CD14-positive monocyte (primary cell): ENCODE results near the gene PINK1. TPM values are rescaled to one million over a fixed set of nuclear protein-coding genes. Genes with fewer than 3 reads are reported as not detected.

Source experiments
- DNase-seq, 3 donors: peaks; one replicate each; pipeline ENCODE4 v3.0.0-alpha.2; 2011 to 2022
- H2AFZ ChIP-seq: 2 replicates; pipeline ENCODE4 v1.6.0; 2012; ENCODE audit warnings: mild to moderate bottlenecking, low read depth, low read length, inconsistent platforms; ENCODE audit not compliant: insufficient read depth, poor library complexity, severe bottlenecking
- H3K27ac ChIP-seq, 2 donors: 1 replicate in 1 of 2; 2 replicates in 1 of 2; pipeline ENCODE4 v1.5.1; 2012 to 2013; ENCODE audit warnings: low read length in 2 of 2, control low read depth in 1 of 2, inconsistent platforms in 1 of 2, low read depth in 1 of 2, mild to moderate bottlenecking in 1 of 2
- H3K27me3 ChIP-seq, 2 donors: one replicate each; pipeline versions ENCODE4 v1.6.0 to v1.6.1; 2011 to 2013; ENCODE audit warnings: low read length in 2 of 2; ENCODE audit not compliant: control insufficient read depth in 2 of 2, insufficient read depth in 2 of 2
- H3K36me3 ChIP-seq, 2 donors: replicated peaks in 1 of 2; 1 replicate in 1 of 2; 2 replicates in 1 of 2; pipeline versions ENCODE4 v1.5.1 to v1.6.1; 2012 to 2013; ENCODE audit warnings: low read length in 2 of 2, control low read depth in 1 of 2, inconsistent platforms in 1 of 2, mild to moderate bottlenecking in 1 of 2; ENCODE audit not compliant: insufficient read depth in 2 of 2, control insufficient read depth in 1 of 2
- H3K4me1 ChIP-seq, 2 donors: 1 replicate in 1 of 2; 2 replicates in 1 of 2; pipeline versions ENCODE4 v1.5.1 to v1.6.1; 2012 to 2013; ENCODE audit warnings: low read length in 2 of 2, control low read depth in 1 of 2, inconsistent platforms in 1 of 2, mild to moderate bottlenecking in 1 of 2, moderate library complexity in 1 of 2; ENCODE audit not compliant: insufficient read depth in 2 of 2, control insufficient read depth in 1 of 2
- H3K4me2 ChIP-seq: replicated peaks from 2 replicates; pipeline ENCODE3; 2012; ENCODE audit warnings: low read length, moderate library complexity, mild to moderate bottlenecking; ENCODE audit not compliant: poor library complexity, severe bottlenecking; ENCODE audit errors: extremely low read depth
- H3K4me3 ChIP-seq, 3 experiments: fragments of 200-600 bp in 1 of 3; sonication (generic) in 1 of 3; replicated peaks in 1 of 3; 1 replicate in 2 of 3; 2 replicates in 1 of 3; pipeline ENCODE4 v1.5.1; 2011 to 2013; ENCODE audit warnings: low read length in 3 of 3, mild to moderate bottlenecking in 3 of 3, control low read depth in 2 of 3, low read depth in 2 of 3, inconsistent platforms in 1 of 3, moderate library complexity in 1 of 3
- H3K79me2 ChIP-seq: 2 replicates; pipeline ENCODE4 v1.6.0; 2012; ENCODE audit warnings: mild to moderate bottlenecking, control low read depth, inconsistent platforms, low read length, moderate library complexity; ENCODE audit not compliant: insufficient read depth
- H3K9ac ChIP-seq: 2 replicates; pipeline ENCODE4 v1.6.0; 2017; ENCODE audit warnings: low read length, mild to moderate bottlenecking; ENCODE audit not compliant: insufficient read depth, poor library complexity, severe bottlenecking
- H3K9me3 ChIP-seq, 2 donors: replicated peaks in 1 of 2; 1 replicate in 1 of 2; 2 replicates in 1 of 2; pipeline versions ENCODE4 v1.5.1 to v1.6.1; 2012 to 2013; ENCODE audit warnings: low read length in 2 of 2, control low read depth in 1 of 2; ENCODE audit not compliant: control insufficient read depth in 1 of 2, insufficient read depth in 1 of 2
- H4K20me1 ChIP-seq: 2 replicates; pipeline ENCODE4 v1.6.0; 2012; ENCODE audit warnings: mild to moderate bottlenecking, low read length, control low read depth, moderate library complexity; ENCODE audit not compliant: insufficient read depth
- H3K27ac Mint-ChIP-seq, 7 donors: one replicate each; pipeline ENCODE4 v1.8.0; 2020; ENCODE audit warnings: mild to moderate bottlenecking in 7 of 7, mixed read lengths in 7 of 7, moderate library complexity in 6 of 7, inconsistent platforms in 2 of 7
- H3K27me3 Mint-ChIP-seq, 3 donors: one replicate each; pipeline ENCODE4 v1.8.0; 2021 to 2022; ENCODE audit warnings: low read depth in 3 of 3, mild to moderate bottlenecking in 3 of 3, mixed read lengths in 3 of 3, moderate library complexity in 3 of 3, inconsistent platforms in 1 of 3
- H3K36me3 Mint-ChIP-seq, 2 donors: one replicate each; pipeline ENCODE4 v1.8.0; 2020; ENCODE audit warnings: mixed read lengths in 2 of 2, inconsistent platforms in 1 of 2, mild to moderate bottlenecking in 1 of 2
- H3K4me1 Mint-ChIP-seq: one replicate; pipeline ENCODE4 v1.8.0; 2020; ENCODE audit warnings: mild to moderate bottlenecking, mixed read lengths
- H3K4me3 Mint-ChIP-seq, 2 donors: one replicate each; pipeline ENCODE4 v1.8.0; 2020; ENCODE audit warnings: mild to moderate bottlenecking in 2 of 2, mixed read lengths in 2 of 2, moderate library complexity in 1 of 2
- H3K9me3 Mint-ChIP-seq, 7 donors: one replicate each; pipeline ENCODE4 v1.8.0; 2020 to 2022; ENCODE audit warnings: mixed read lengths in 7 of 7, mild to moderate bottlenecking in 6 of 7, moderate library complexity in 6 of 7, inconsistent platforms in 2 of 7
- WGBS: methylation state at CpG from one replicate; pipeline ENCODE4 v1.1.5; 2013; ENCODE audit warnings: missing lambda C conversion rate; ENCODE audit not compliant: insufficient coverage; 5-methylcytosine and 5-hydroxymethylcytosine counted together
- intact Hi-C, 2 donors: fragments of 100-400 bp; cut with micrococcal nuclease; formaldehyde crosslinking; loops; one replicate each; pipeline versions ENCODE4 v1.15.0 to v1.15.1; 2023
- polyA plus RNA-seq, 3 donors: library from polyadenylated mRNA; depleted of rRNA in 1 of 3; unstranded in 2 of 3; stranded (reverse) in 1 of 3; fragments of 300-500 nt in 2 of 3; fragments of >200 nt in 1 of 3; fragmentation: Illumina TruSeq in 2 of 3; gene quantifications; 1 replicate in 2 of 3; 2 replicates in 1 of 3; pipeline ENCODE4 v1.2.3, GENCODE V29; 2012 to 2021
- TF ChIP-seq, protein P1 (sequence below): fragments of 200-600 bp; IDR thresholded peaks from one replicate; pipeline ENCODE4 v1.8.0; 2022; ENCODE audit warnings: antibody characterized with exemption, mild to moderate bottlenecking

PINK1 gene
- polyA plus RNA-seq, 3 donors: 21.6 to 32.7 (median 24.0) TPM

DNA sequence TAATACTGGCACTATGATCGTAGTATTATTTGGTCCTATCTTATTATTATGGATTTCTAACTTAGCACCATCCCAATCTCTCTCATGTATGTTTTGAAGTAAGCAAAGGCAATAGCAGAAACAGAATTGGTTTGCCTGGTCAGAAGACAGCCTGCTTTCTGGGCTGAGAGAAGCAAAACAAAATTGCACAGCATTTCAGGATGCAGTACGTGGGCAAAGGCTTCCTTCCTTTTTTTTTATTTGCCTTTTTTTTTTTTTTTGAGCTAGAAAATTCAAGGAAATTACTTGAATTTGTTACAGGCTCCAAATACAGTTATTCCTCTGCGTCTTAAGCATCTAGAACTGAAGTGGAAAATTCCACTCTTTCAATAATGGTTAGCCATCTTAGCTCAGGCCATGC, 35.6 kb upstream of the PINK1 start:
- peaks cover 27% of the 10 kb centered on the region for H4K20me1 ChIP-seq
- H3K9me3 ChIP-seq: no peaks in the 10 kb centered on the region
- H3K27ac ChIP-seq: peak overlapping the region; percentile 58 to 87
- intact Hi-C loops: no loop called here
- Mint-ChIP-seq H3K4me1 (peaks cover 87% of the 10 kb centered on the region), H3K27me3 (peaks cover 0 to 1% (median 0%) of the 10 kb centered on the region in 3 donors), H3K27ac (peak overlapping the region; percentile 82 to 93 (median 91)), H3K9me3 (peaks cover 0 to 2% (median 0%) of the 10 kb centered on the region in 7 donors), H3K36me3 (peaks cover 52 to 73% of the 10 kb centered on the region in 2 donors), H3K4me3 (peak overlapping the region; percentile 60 to 66)
- TF ChIP-seq, protein P1, sequence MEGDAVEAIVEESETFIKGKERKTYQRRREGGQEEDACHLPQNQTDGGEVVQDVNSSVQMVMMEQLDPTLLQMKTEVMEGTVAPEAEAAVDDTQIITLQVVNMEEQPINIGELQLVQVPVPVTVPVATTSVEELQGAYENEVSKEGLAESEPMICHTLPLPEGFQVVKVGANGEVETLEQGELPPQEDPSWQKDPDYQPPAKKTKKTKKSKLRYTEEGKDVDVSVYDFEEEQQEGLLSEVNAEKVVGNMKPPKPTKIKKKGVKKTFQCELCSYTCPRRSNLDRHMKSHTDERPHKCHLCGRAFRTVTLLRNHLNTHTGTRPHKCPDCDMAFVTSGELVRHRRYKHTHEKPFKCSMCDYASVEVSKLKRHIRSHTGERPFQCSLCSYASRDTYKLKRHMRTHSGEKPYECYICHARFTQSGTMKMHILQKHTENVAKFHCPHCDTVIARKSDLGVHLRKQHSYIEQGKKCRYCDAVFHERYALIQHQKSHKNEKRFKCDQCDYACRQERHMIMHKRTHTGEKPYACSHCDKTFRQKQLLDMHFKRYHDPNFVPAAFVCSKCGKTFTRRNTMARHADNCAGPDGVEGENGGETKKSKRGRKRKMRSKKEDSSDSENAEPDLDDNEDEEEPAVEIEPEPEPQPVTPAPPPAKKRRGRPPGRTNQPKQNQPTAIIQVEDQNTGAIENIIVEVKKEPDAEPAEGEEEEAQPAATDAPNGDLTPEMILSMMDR: no peak
- DNase-seq: peak; percentile 25 to 54 (median 42)
- WGBS: no CpG with 5 or more reads among the region's 3 CpGs
- peaks cover 89% of the 10 kb centered on the region for H3K79me2 ChIP-seq
- H3K4me2 ChIP-seq: peak overlapping the region; percentile 74
- H3K27me3 ChIP-seq: no peaks in the 10 kb centered on the region
- H2AFZ ChIP-seq: no peak overlapping the region
- peaks cover 26 to 54% of the 10 kb centered on the region in 2 donors for H3K36me3 ChIP-seq
- H3K4me1 ChIP-seq: peaks cover 61 to 84% of the 10 kb centered on the region in 2 donors
- H3K9ac ChIP-seq: peak overlapping the region; percentile 1
- H3K4me3 ChIP-seq: peak overlapping the region in 1 of 3 experiments; percentile 67

DNA sequence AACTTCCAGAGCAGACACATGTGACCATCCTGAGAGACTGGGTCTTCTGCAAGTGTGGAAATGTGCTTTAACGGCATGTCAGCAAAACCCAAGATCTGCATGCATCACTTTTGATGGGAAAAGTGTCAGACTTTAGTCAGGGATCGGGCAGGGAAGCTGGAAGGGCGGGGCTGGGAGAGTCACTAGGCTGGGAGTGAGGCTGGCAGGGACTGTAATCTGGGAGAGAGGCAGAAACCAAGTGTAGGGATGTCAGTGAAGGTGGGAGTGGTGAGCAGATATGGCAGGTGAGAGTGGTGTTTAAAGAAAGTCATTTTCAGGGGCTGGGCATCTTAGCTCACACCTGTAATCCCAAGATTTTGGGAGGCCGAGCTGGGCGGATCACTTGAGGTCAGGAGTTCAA, 33.1 kb upstream of the PINK1 start:
- H3K9me3 Mint-ChIP-seq: peaks cover 0 to 5% (median 0%) of the 10 kb centered on the region in 7 donors
- peaks cover 2 to 32% of the 10 kb centered on the region in 2 donors for H3K36me3 ChIP-seq
- peaks cover 27% of the 10 kb centered on the region for H4K20me1 ChIP-seq
- peaks cover 77 to 95% of the 10 kb centered on the region in 2 donors for H3K4me1 ChIP-seq
- intact Hi-C loops: no loop called here
- TF ChIP-seq, protein P1: no peak
- H3K4me1 Mint-ChIP-seq: peaks cover 89% of the 10 kb centered on the region
- peak overlapping the region in 1 of 2 donors; percentile 27 for H3K27ac ChIP-seq
- H3K27me3 Mint-ChIP-seq: peaks cover 0 to 1% (median 0%) of the 10 kb centered on the region in 3 donors
- H3K27ac Mint-ChIP-seq: peak overlapping the region in 4 of 7 donors; percentile 47 to 77 (median 60)
- H3K79me2 ChIP-seq: peaks cover 80% of the 10 kb centered on the region
- no peak overlapping the region for H3K9ac ChIP-seq
- peaks cover 43 to 65% of the 10 kb centered on the region in 2 donors for H3K36me3 Mint-ChIP-seq
- H3K4me3 Mint-ChIP-seq: no peak overlapping the region
- no peak for DNase-seq
- peaks cover 0 to 3% of the 10 kb centered on the region in 2 donors for H3K9me3 ChIP-seq
- H3K27me3 ChIP-seq: no peaks in the 10 kb centered on the region
- no peak overlapping the region for H3K4me2 ChIP-seq
- no peak overlapping the region for H3K4me3 ChIP-seq
- WGBS: 80% methylated on average over 3 of the region's 5 CpGs
- H2AFZ ChIP-seq: no peak overlapping the region
